ENCODE measurements around the gene KREMEN2.

KREMEN2 gene

DNA sequence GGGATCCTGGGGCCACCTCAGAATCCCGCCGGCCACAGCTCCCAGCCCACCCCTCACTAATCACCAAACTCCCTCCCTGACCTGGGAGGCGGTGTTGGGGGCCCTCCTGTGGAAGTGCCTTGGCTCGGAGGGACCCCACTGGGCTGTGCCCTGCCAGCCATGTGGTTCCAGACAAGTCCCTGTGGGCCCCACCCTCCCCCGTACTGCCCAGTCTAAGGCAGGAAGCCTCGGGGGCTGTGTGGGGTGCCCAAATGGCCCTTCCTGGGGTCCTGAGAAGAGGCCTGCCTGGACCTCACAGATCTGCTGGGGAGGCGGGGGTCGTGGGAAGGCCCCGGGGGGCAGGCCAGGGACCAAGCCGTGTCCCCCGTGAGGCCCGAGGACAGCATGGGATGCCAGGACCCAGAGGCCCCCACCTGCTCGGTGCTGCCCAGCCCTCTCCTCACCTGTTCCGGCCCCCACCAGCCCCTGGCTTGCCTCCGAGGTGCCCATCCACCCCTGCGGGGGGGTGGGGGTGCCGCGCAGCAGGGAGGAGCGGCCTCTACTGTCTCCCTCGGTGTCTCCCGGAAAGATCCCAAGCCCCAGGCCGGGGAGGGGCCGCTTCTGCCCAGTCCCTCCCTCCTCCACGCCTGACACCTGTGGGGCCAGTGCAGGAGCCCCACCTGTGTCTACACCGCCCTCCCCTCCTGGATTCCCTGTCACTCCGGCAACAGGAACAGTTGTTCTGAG, 9.3 kb upstream of the KREMEN2 start:
- TF ChIP-seq, protein P1, sequence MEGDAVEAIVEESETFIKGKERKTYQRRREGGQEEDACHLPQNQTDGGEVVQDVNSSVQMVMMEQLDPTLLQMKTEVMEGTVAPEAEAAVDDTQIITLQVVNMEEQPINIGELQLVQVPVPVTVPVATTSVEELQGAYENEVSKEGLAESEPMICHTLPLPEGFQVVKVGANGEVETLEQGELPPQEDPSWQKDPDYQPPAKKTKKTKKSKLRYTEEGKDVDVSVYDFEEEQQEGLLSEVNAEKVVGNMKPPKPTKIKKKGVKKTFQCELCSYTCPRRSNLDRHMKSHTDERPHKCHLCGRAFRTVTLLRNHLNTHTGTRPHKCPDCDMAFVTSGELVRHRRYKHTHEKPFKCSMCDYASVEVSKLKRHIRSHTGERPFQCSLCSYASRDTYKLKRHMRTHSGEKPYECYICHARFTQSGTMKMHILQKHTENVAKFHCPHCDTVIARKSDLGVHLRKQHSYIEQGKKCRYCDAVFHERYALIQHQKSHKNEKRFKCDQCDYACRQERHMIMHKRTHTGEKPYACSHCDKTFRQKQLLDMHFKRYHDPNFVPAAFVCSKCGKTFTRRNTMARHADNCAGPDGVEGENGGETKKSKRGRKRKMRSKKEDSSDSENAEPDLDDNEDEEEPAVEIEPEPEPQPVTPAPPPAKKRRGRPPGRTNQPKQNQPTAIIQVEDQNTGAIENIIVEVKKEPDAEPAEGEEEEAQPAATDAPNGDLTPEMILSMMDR (conservative IDR thresholded peaks at IDR 0.05; ENCODE audit: low read length): no peak
- no peak for TF ChIP-seq EZH2phosphoT487 (IDR thresholded peaks at IDR 0.05; ENCODE audit: borderline replicate concordance)
- no peak overlapping the region for H2AFZ ChIP-seq (ENCODE audit: low read length)

DNA sequence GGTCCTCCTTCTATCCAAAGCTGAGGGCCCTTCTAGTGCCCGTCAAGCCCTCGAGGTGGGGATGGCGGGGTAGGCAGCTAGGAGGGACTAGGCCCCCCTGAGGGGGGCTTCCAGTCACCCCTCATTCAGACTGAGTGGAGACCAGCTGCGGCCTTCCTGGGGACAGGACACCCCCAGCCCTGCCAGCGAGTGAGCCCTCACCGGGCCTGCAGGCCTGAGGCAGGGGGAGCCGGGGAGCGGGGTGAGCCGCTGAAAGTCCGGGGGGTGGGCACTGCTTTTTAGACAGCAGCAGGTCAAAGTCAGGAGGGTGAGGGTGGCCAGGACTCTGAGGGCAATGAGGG, 8.7 kb upstream of the KREMEN2 start:
- H4K20me1 ChIP-seq (ENCODE audit: insufficient read depth, low read length, poor library complexity, severe bottlenecking): no peaks in the 10 kb centered on the region
- no peaks in the 10 kb centered on the region for H3K9me3 ChIP-seq (ENCODE audit: insufficient read depth, low read depth, low read length)
- no peak overlapping the region for H3K9ac ChIP-seq (ENCODE audit: low read depth, low read length, poor library complexity, severe bottlenecking)
- no peak overlapping the region for H3K4me3 ChIP-seq (ENCODE audit: low read length, poor library complexity, severe bottlenecking)
- peak overlapping the region; percentile 65 for H3K4me2 ChIP-seq (ENCODE audit: low read depth, low read length, poor library complexity, severe bottlenecking)
- H3F3A ChIP-seq (ENCODE audit: low read depth): no peaks in the 10 kb centered on the region
- H3K9me2 ChIP-seq (replicated peaks; ENCODE audit: low read depth, low read length): no peaks in the 10 kb centered on the region
- peaks cover 4% of the 10 kb centered on the region for H3K4me1 ChIP-seq (ENCODE audit: insufficient read depth, low read length, poor library complexity, severe bottlenecking)
- H3K27me3 ChIP-seq (ENCODE audit: insufficient read depth, low read length, poor library complexity, severe bottlenecking): no peaks in the 10 kb centered on the region
- H3K79me2 ChIP-seq (ENCODE audit: insufficient read depth, low read length): no peaks in the 10 kb centered on the region
- TF ChIP-seq EZH2phosphoT487 (IDR thresholded peaks at IDR 0.05; ENCODE audit: borderline replicate concordance): no peak
- TF ChIP-seq, protein P1 (conservative IDR thresholded peaks at IDR 0.05; ENCODE audit: low read length): no peak
- H2AFZ ChIP-seq (ENCODE audit: low read length): no peak overlapping the region
- H3K36me3 ChIP-seq (ENCODE audit: insufficient read depth, low read length): no peaks in the 10 kb centered on the region

More for the DNA sequence above, 9.3 kb upstream of the KREMEN2 start:
- peaks cover 4% of the 10 kb centered on the region for H3K4me1 ChIP-seq (ENCODE audit: insufficient read depth, low read length, poor library complexity, severe bottlenecking)
- no peaks in the 10 kb centered on the region for H3K9me2 ChIP-seq (replicated peaks; ENCODE audit: low read depth, low read length)
- H3K4me3 ChIP-seq (ENCODE audit: low read length, poor library complexity, severe bottlenecking): no peak overlapping the region
- no peaks in the 10 kb centered on the region for H4K20me1 ChIP-seq (ENCODE audit: insufficient read depth, low read length, poor library complexity, severe bottlenecking)
- no peak overlapping the region for H3K9ac ChIP-seq (ENCODE audit: low read depth, low read length, poor library complexity, severe bottlenecking)
- H3K4me2 ChIP-seq (ENCODE audit: low read depth, low read length, poor library complexity, severe bottlenecking): no peak overlapping the region
- H3F3A ChIP-seq (ENCODE audit: low read depth): no peaks in the 10 kb centered on the region
- H3K9me3 ChIP-seq (ENCODE audit: insufficient read depth, low read depth, low read length): no peaks in the 10 kb centered on the region
- no peaks in the 10 kb centered on the region for H3K79me2 ChIP-seq (ENCODE audit: insufficient read depth, low read length)
- H3K27me3 ChIP-seq (ENCODE audit: insufficient read depth, low read length, poor library complexity, severe bottlenecking): no peaks in the 10 kb centered on the region
- no peaks in the 10 kb centered on the region for H3K36me3 ChIP-seq (ENCODE audit: insufficient read depth, low read length)

DNA sequence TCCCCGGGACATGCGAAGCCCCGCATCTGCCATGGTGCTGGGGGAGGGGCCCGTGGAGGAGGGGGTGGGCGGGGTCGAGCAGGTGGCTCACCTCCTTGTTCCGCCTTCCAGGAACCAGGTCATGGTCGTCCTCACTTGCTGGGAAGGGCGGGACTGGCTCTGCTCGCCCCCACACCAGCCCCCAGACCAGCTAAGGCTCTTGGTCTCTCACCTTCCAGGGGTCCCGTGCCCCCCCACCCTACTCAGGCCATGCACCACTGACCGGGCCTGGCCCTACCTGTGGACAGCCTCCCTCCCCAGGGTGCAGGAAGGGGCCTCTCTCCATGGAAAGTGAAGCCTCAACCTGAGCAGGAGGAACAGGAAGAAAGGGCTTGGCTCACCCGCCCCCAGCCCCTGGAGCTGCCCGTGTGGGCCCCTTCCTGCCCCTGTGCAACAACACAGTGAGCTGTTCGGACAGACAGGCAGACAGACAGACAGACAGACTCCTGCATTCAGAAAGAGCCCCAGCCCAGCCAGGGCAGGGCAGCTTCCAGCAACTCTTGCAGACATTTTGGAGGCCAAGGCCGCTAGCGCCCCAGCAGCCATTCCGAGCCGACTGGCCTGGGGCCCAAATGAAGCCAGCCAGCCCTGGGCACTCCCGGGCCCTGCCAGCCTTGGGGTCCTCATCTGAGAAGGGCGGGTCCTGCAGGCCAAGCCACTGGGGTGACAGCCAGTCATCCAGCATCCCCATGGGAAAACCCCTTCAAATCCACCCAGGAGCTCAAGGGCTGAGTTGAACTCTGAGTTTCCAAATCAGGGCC, 8.1 kb upstream of the KREMEN2 start:
- Histone ChIP-seq H3K27me3 (ENCODE audit: insufficient read depth, low read length, poor library complexity, severe bottlenecking) (no peaks in the 10 kb centered on the region), H3K36me3 (ENCODE audit: insufficient read depth, low read length) (no peaks in the 10 kb centered on the region), H3K9me3 (ENCODE audit: insufficient read depth, low read depth, low read length) (no peaks in the 10 kb centered on the region), H2AFZ (ENCODE audit: low read length) (peak overlapping the region; percentile 57; the same call in 1 of the 2 replicates), H3K9me2 (replicated peaks; ENCODE audit: low read depth, low read length) (no peaks in the 10 kb centered on the region), H3K4me2 (ENCODE audit: low read depth, low read length, poor library complexity, severe bottlenecking) (peak overlapping the region; percentile 65), H3K79me2 (ENCODE audit: insufficient read depth, low read length) (no peaks in the 10 kb centered on the region), H3K4me3 (ENCODE audit: low read length, poor library complexity, severe bottlenecking) (peak overlapping the region; percentile 35), H3K4me1 (ENCODE audit: insufficient read depth, low read length, poor library complexity, severe bottlenecking) (peaks cover 4% of the 10 kb centered on the region), H4K20me1 (ENCODE audit: insufficient read depth, low read length, poor library complexity, severe bottlenecking) (no peaks in the 10 kb centered on the region), H3F3A (ENCODE audit: low read depth) (no peaks in the 10 kb centered on the region), H3K9ac (ENCODE audit: low read depth, low read length, poor library complexity, severe bottlenecking) (peak overlapping the region; percentile 55)
- TF ChIP-seq EZH2phosphoT487 (IDR thresholded peaks at IDR 0.05; ENCODE audit: borderline replicate concordance): no peak
- TF ChIP-seq, protein P1 (conservative IDR thresholded peaks at IDR 0.05; ENCODE audit: low read length): no peak
